Breast epithelium (tissue), 3 donors: ENCODE data around the gene STXBP6.

Experiments used
- POLR2A ChIP-seq: fragments of 450-650 bp; IDR thresholded peaks from one replicate; pipeline ENCODE4 v1.6.1; 2016; ENCODE audit warnings: antibody characterized with exemption, mild to moderate bottlenecking, moderate library complexity
- TF ChIP-seq, protein P1 (sequence below), 3 donors: fragments of 450-650 bp; IDR thresholded peaks; one replicate each; pipeline ENCODE4 v1.5.1; 2016 to 2017; ENCODE audit warnings: antibody characterized with exemption in 3 of 3, mild to moderate bottlenecking in 3 of 3, moderate library complexity in 3 of 3

DNA sequence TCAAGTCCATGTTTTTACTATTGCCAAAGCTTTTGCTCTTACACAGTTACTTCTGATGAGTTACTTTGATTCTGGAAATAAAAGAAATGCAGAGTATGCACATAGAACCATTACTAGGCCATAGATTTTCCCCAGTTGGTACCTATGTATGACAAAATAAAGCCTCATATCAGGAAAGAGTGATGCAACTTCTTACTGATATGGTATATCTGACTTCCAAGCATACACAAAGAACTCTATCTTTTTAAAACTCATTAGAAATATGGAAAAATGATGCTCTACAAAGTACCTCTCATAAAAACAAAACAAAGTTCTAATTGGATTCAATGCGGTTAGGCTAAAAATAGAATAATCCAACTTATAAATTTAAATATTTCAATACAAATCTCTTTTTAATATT is 92.1 kb downstream of the STXBP6 start:
- TF ChIP-seq, protein P1, sequence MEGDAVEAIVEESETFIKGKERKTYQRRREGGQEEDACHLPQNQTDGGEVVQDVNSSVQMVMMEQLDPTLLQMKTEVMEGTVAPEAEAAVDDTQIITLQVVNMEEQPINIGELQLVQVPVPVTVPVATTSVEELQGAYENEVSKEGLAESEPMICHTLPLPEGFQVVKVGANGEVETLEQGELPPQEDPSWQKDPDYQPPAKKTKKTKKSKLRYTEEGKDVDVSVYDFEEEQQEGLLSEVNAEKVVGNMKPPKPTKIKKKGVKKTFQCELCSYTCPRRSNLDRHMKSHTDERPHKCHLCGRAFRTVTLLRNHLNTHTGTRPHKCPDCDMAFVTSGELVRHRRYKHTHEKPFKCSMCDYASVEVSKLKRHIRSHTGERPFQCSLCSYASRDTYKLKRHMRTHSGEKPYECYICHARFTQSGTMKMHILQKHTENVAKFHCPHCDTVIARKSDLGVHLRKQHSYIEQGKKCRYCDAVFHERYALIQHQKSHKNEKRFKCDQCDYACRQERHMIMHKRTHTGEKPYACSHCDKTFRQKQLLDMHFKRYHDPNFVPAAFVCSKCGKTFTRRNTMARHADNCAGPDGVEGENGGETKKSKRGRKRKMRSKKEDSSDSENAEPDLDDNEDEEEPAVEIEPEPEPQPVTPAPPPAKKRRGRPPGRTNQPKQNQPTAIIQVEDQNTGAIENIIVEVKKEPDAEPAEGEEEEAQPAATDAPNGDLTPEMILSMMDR (IDR thresholded peaks at IDR 0.05): no peak
- no peak for TF ChIP-seq POLR2A
